B cell (primary cell): Measurements from ENCODE around the gene TPK1. TPM values are rescaled to one million over a fixed set of nuclear protein-coding genes. Genes with fewer than 3 reads are reported as not detected.

ENCODE experiments used
- ATAC-seq: fragments of 200-7000 bp; cut with Tn5 transposase; one replicate; pipeline ENCODE4 v1.10.0; 2021; ENCODE audit warnings: low read depth, mild to moderate bottlenecking, moderate number of reproducible peaks, moderate library complexity
- CTCF ChIA-PET: fragments of 350-600 bp; sonication (Branson Sonifier 250); formaldehyde crosslinking; loops from one replicate; lab custom pipeline; 2021; ENCODE audit warnings: antibody characterized with exemption, inconsistent platforms; lab: Charles Lee
- POLR2A ChIA-PET: fragments of 350-600 bp; sonication (Branson Sonifier 250); formaldehyde crosslinking; loops from one replicate; lab custom pipeline; 2021; ENCODE audit warnings: antibody characterized with exemption; lab: Charles Lee
- DNase-seq: peaks from one replicate; pipeline ENCODE4 v3.0.0; 2013
- H2AFZ ChIP-seq: 2 replicates; pipeline ENCODE4 v1.6.1; 2012; ENCODE audit warnings: mild to moderate bottlenecking, low read depth, low read length; ENCODE audit not compliant: insufficient read depth, poor library complexity, severe bottlenecking
- H3K27ac ChIP-seq, 2 donors: 1 replicate in 1 of 2; 2 replicates in 1 of 2; pipeline ENCODE4 v1.5.1; 2012 to 2013; ENCODE audit warnings: low read length in 2 of 2, mild to moderate bottlenecking in 2 of 2, moderate library complexity in 1 of 2
- H3K27me3 ChIP-seq, 4 experiments: fragments of 200-600 bp in 1 of 4; sonication (generic) in 1 of 4; replicated peaks in 1 of 4; 1 replicate in 2 of 4; 2 replicates in 2 of 4; pipeline versions ENCODE4 v1.6.1 to v1.7.0; 2013 to 2016; ENCODE audit warnings: low read length in 3 of 4, mild to moderate bottlenecking in 2 of 4, mixed read lengths in 1 of 4, moderate library complexity in 1 of 4; ENCODE audit not compliant: insufficient read depth in 4 of 4, control insufficient read depth in 3 of 4; ENCODE audit errors: control extremely low read depth in 1 of 4
- H3K36me3 ChIP-seq, 2 experiments: replicated peaks in 1 of 2; 1 replicate in 1 of 2; 2 replicates in 1 of 2; pipeline versions ENCODE4 v1.6.1 to v1.7.1; 2013; ENCODE audit warnings: low read length in 1 of 2; ENCODE audit not compliant: insufficient read depth in 2 of 2, control insufficient read depth in 1 of 2; ENCODE audit errors: control extremely low read depth in 1 of 2, extremely low read depth in 1 of 2
- H3K4me1 ChIP-seq, 2 donors: fragments of 200-600 bp in 1 of 2; sonication (generic) in 1 of 2; 1 replicate in 1 of 2; 2 replicates in 1 of 2; pipeline versions ENCODE4 v1.5.1 to v1.6.1; 2013 to 2017; ENCODE audit warnings: low read length in 2 of 2; ENCODE audit not compliant: control insufficient read depth in 2 of 2, insufficient read depth in 2 of 2
- H3K4me2 ChIP-seq: replicated peaks from 2 replicates; pipeline ENCODE3; 2012; ENCODE audit warnings: mild to moderate bottlenecking, low read depth, low read length; ENCODE audit not compliant: poor library complexity, severe bottlenecking
- H3K4me3 ChIP-seq, 5 experiments: fragments of 200-600 bp in 1 of 5; sonication (generic) in 1 of 5; 1 replicate in 3 of 5; 2 replicates in 2 of 5; pipeline versions ENCODE4 v1.5.1 to v1.7.0; 2011 to 2016; ENCODE audit warnings: low read length in 4 of 5, mild to moderate bottlenecking in 4 of 5, low read depth in 2 of 5, control low read depth in 1 of 5, moderate library complexity in 1 of 5; ENCODE audit not compliant: insufficient read depth in 1 of 5; ENCODE audit errors: control extremely low read depth in 1 of 5, extremely low read depth in 1 of 5
- H3K79me2 ChIP-seq: fragments of 200-600 bp; sonication (generic); one replicate; pipeline ENCODE4 v1.6.0; 2016; ENCODE audit warnings: low read length; ENCODE audit not compliant: control insufficient read depth, insufficient read depth
- H3K9ac ChIP-seq: fragments of 200-600 bp; sonication (generic); 2 replicates; pipeline ENCODE4 v1.6.1; 2017; ENCODE audit warnings: mild to moderate bottlenecking, low read length, moderate library complexity
- H3K9me3 ChIP-seq, 3 donors: one replicate each; pipeline versions ENCODE4 v1.6.1 to v1.7.1; 2013; ENCODE audit warnings: low read length in 2 of 3; ENCODE audit not compliant: control insufficient read depth in 2 of 3, insufficient read depth in 1 of 3; ENCODE audit errors: control extremely low read depth in 1 of 3
- H4K20me1 ChIP-seq: 2 replicates; pipeline ENCODE4 v1.6.0; 2012; ENCODE audit warnings: mild to moderate bottlenecking, low read length; ENCODE audit not compliant: insufficient read depth, control insufficient read depth, poor library complexity, severe bottlenecking
- H3K27ac Mint-ChIP-seq: one replicate; pipeline ENCODE4 v1.8.0; 2021; ENCODE audit warnings: mixed read lengths
- H3K27me3 Mint-ChIP-seq: one replicate; pipeline ENCODE4 v1.8.0; 2021; ENCODE audit warnings: mixed read lengths
- H3K4me1 Mint-ChIP-seq: one replicate; pipeline ENCODE4 v1.8.0; 2021; ENCODE audit warnings: mixed read lengths
- H3K4me3 Mint-ChIP-seq: one replicate; pipeline ENCODE4 v1.8.0; 2021; ENCODE audit warnings: mixed read lengths
- H3K9me3 Mint-ChIP-seq: one replicate; pipeline ENCODE4 v1.8.0; 2022; ENCODE audit warnings: mixed read lengths; ENCODE audit not compliant: insufficient read depth
- CTCF ChIP-seq: fragments of 200-600 bp; IDR thresholded peaks from one replicate; pipeline ENCODE4 v1.8.0; 2022; ENCODE audit warnings: antibody characterized with exemption, mild to moderate bottlenecking
- WGBS: methylation state at CpG from one replicate; pipeline ENCODE4 v1.1.5; 2013; ENCODE audit warnings: missing lambda C conversion rate; ENCODE audit not compliant: insufficient coverage; 5-methylcytosine and 5-hydroxymethylcytosine counted together
- intact Hi-C: fragments of 100-400 bp; cut with micrococcal nuclease; formaldehyde crosslinking; loops from one replicate; pipeline ENCODE4 v1.10.0; 2022
- polyA plus RNA-seq: library from polyadenylated mRNA; depleted of rRNA; stranded (reverse); fragments of >200 nt; gene quantifications from 2 replicates; pipeline ENCODE4 v1.2.3, GENCODE V29; 2012
- total RNA-seq, 2 donors: library from RNA; stranded (reverse); fragments of 120-200 nt in 1 of 2; gene quantifications; 1 replicate in 1 of 2; 2 replicates in 1 of 2; pipeline versions ENCODE4 v1.2.3 to v1.2.4, GENCODE V29; 2013 to 2022

TPK1 gene
- total and polyA plus RNA-seq, 2 donors (not counting 1 experiment from before 2014, with no cell fraction given), result 13.7 to 26.4 TPM

- no peak for ATAC-seq
Observed at GRCh38 chr7:144777005-144777839, 58.6 kb downstream of the TPK1 start.

More at GRCh38 chr7:144777005-144777839, 58.6 kb downstream of the TPK1 start:
- H3K9ac ChIP-seq, result no peak overlapping the region
- Mint-ChIP-seq H3K27ac (no peak overlapping the region), H3K4me1 (peaks cover 17% of the 10 kb centered on the region), H3K9me3 (no peaks in the 10 kb centered on the region), H3K4me3 (no peak overlapping the region), H3K27me3 (no peaks in the 10 kb centered on the region)
- H4K20me1 ChIP-seq, result no peaks in the 10 kb centered on the region
- intact Hi-C loops, result no loop called here
- H3K36me3 ChIP-seq, result no peaks in the 10 kb centered on the region
- H3K27me3 ChIP-seq, result no peaks in the 10 kb centered on the region
- H3K79me2 ChIP-seq, result no peaks in the 10 kb centered on the region
- DNase-seq, result no peak
- H3K27ac ChIP-seq, result no peak overlapping the region
- ChIA-PET POLR2A (no interaction called here), CTCF (no interaction called here)
- H3K4me1 ChIP-seq, result no peaks in the 10 kb centered on the region
- no peak overlapping the region for H3K4me3 ChIP-seq
- TF ChIP-seq CTCF, result no peak
- no peaks in the 10 kb centered on the region for H3K9me3 ChIP-seq
- WGBS, result 92% methylated on average over 2 of the region's 3 CpGs
- H2AFZ ChIP-seq, result no peak overlapping the region
- H3K4me2 ChIP-seq, result no peak overlapping the region
